Stimulated activated effector memory CD8-positive, alpha-beta T cell treated with anti-CD3 and anti-CD28 coated beads, Interleukin-12 subunit alpha, Interleukin-12 subunit beta, amount 100 ng/mL, for 72 hours (primary cell): ENCODE results near the gene UBE2D2.
"Not testable (repeated sequence)": the region's sequence is repeated elsewhere in the genome, so short reads cannot be mapped to it uniquely, and the experiment has no call there.

Experiments
- ATAC-seq: fragments of 150-1000 bp; cut with Tn5 transposase; 2 replicates; pipeline ENCODE4 v1.10.0; 2021
- DNase-seq, 2 donors: peaks; one replicate each; pipeline ENCODE4 v3.0.0; 2021 to 2022; ENCODE audit warnings: low spot score in 2 of 2
- H3K27ac Mint-ChIP-seq: one replicate; pipeline ENCODE4 v1.8.0; 2022; ENCODE audit warnings: mild to moderate bottlenecking, mixed read lengths
- H3K36me3 Mint-ChIP-seq: one replicate; pipeline ENCODE4 v1.8.0; 2022; ENCODE audit warnings: mild to moderate bottlenecking, mixed read lengths
- H3K4me1 Mint-ChIP-seq: one replicate; pipeline ENCODE4 v1.8.0; 2022; ENCODE audit warnings: mixed read lengths
- H3K4me3 Mint-ChIP-seq: one replicate; pipeline ENCODE4 v1.8.0; 2022; ENCODE audit warnings: mild to moderate bottlenecking, mixed read lengths
- H3K9me3 Mint-ChIP-seq: one replicate; pipeline ENCODE4 v1.8.0; 2022; ENCODE audit warnings: mixed read lengths

UBE2D2 gene

GRCh38 chr5:139560752-139561654 is at the start of gene UBE2D2:
Gene UBE2D2 (plus strand): TSS chr5:139561339. CDS start chr5:139561792, 453 bp downstream.
- H3K4me1 Mint-ChIP-seq, result peaks cover 25% of the 10 kb centered on the region
- H3K9me3 Mint-ChIP-seq, result no peaks in the 10 kb centered on the region
- peaks cover 52% of the 10 kb centered on the region for H3K36me3 Mint-ChIP-seq
- H3K4me3 Mint-ChIP-seq, result peak within 1 kb of the TSS; percentile 95
- ATAC-seq, result peak; percentile 97
- DNase-seq, result peak; percentile 97
- peak within 1 kb of the TSS; percentile 98 for H3K27ac Mint-ChIP-seq

GRCh38 chr5:139512786-139513390 is 48.3 kb upstream of the UBE2D2 start:
- no peak for ATAC-seq
- Mint-ChIP-seq H3K36me3 (peaks cover 17% of the 10 kb centered on the region), H3K9me3 (no peaks in the 10 kb centered on the region), H3K4me1 (peaks cover 57% of the 10 kb centered on the region), H3K27ac (peak overlapping the region; percentile 88), H3K4me3 (no peak overlapping the region)
- DNase-seq, result no peak

- not testable (repeated sequence) for H3K4me3 Mint-ChIP-seq, H3K9me3 Mint-ChIP-seq
- H3K36me3 Mint-ChIP-seq, result peaks cover 22% of the 10 kb centered on the region
- H3K4me1 Mint-ChIP-seq, result peaks cover 62% of the 10 kb centered on the region
- peak; percentile 71 for ATAC-seq
- H3K27ac Mint-ChIP-seq, result peak overlapping the region; percentile 70
- peak; percentile 49 to 82 for DNase-seq
Measured at GRCh38 chr5:139513434-139513833, 47.7 kb upstream of the UBE2D2 start.

GRCh38 chr5:139513852-139514485 is 47.2 kb upstream of the UBE2D2 start:
- no peak for DNase-seq
- peak; percentile 3 for ATAC-seq
- peaks cover 67% of the 10 kb centered on the region for H3K4me1 Mint-ChIP-seq
- no peaks in the 10 kb centered on the region for H3K9me3 Mint-ChIP-seq
- peak overlapping the region; percentile 70 for H3K27ac Mint-ChIP-seq
- H3K4me3 Mint-ChIP-seq, result no peak overlapping the region
- peaks cover 22% of the 10 kb centered on the region for H3K36me3 Mint-ChIP-seq

GRCh38 chr5:139514486-139514856 is 46.7 kb upstream of the UBE2D2 start:
- peaks cover 71% of the 10 kb centered on the region for H3K4me1 Mint-ChIP-seq
- no peak overlapping the region for H3K4me3 Mint-ChIP-seq
- H3K9me3 Mint-ChIP-seq, result no peaks in the 10 kb centered on the region
- H3K36me3 Mint-ChIP-seq, result peaks cover 22% of the 10 kb centered on the region
- ATAC-seq (peak; percentile 81), DNase-seq (peak in 1 of 2 donors; percentile 70)
- peak overlapping the region; percentile 70 for H3K27ac Mint-ChIP-seq

- Mint-ChIP-seq H3K27ac (peak overlapping the region; percentile 76), H3K9me3 (no peaks in the 10 kb centered on the region), H3K4me1 (peaks cover 40% of the 10 kb centered on the region)
Measured at GRCh38 chr5:139517683-139518564, 43.2 kb upstream of the UBE2D2 start.

GRCh38 chr5:139523635-139524445 is 37.3 kb upstream of the UBE2D2 start:
- H3K4me1 Mint-ChIP-seq, result peaks cover 5% of the 10 kb centered on the region
- no peak overlapping the region for H3K4me3 Mint-ChIP-seq
- peak; percentile 36 for ATAC-seq
- H3K36me3 Mint-ChIP-seq, result no peaks in the 10 kb centered on the region
- no peak for DNase-seq
- no peaks in the 10 kb centered on the region for H3K9me3 Mint-ChIP-seq
- H3K27ac Mint-ChIP-seq, result no peak overlapping the region

More at GRCh38 chr5:139517683-139518564, 43.2 kb upstream of the UBE2D2 start:
- DNase-seq, result peak; percentile 96 to 98
- Mint-ChIP-seq H3K36me3 (peaks cover 11% of the 10 kb centered on the region), H3K4me3 (peak overlapping the region; percentile 77)
- peak; percentile 90 for ATAC-seq

- DNase-seq, result no peak
- Mint-ChIP-seq H3K4me1 (no peaks in the 10 kb centered on the region), H3K4me3 (no peak overlapping the region), H3K27ac (no peak overlapping the region), H3K9me3 (no peaks in the 10 kb centered on the region), H3K36me3 (no peaks in the 10 kb centered on the region)
- no peak for ATAC-seq
Measured at GRCh38 chr5:139524446-139524845, 36.7 kb upstream of the UBE2D2 start.

GRCh38 chr5:139524940-139525585 is 36.1 kb upstream of the UBE2D2 start:
- no peak overlapping the region for H3K27ac Mint-ChIP-seq
- H3K9me3 Mint-ChIP-seq, result no peaks in the 10 kb centered on the region
- no peak overlapping the region for H3K4me3 Mint-ChIP-seq
- H3K36me3 Mint-ChIP-seq, result no peaks in the 10 kb centered on the region
- no peaks in the 10 kb centered on the region for H3K4me1 Mint-ChIP-seq
- ATAC-seq (peak; percentile 24), DNase-seq (no peak)

- not testable (repeated sequence) for H3K4me1 Mint-ChIP-seq, H3K36me3 Mint-ChIP-seq, H3K4me3 Mint-ChIP-seq, H3K9me3 Mint-ChIP-seq, ATAC-seq, DNase-seq, H3K27ac Mint-ChIP-seq
Measured at GRCh38 chr5:139525586-139526308, 35.4 kb upstream of the UBE2D2 start.

- not testable (repeated sequence) for ATAC-seq, DNase-seq, H3K9me3 Mint-ChIP-seq, H3K36me3 Mint-ChIP-seq, H3K27ac Mint-ChIP-seq, H3K4me1 Mint-ChIP-seq, H3K4me3 Mint-ChIP-seq
Measured at GRCh38 chr5:139526309-139527089, 34.6 kb upstream of the UBE2D2 start.

GRCh38 chr5:139527090-139527470 is 34.1 kb upstream of the UBE2D2 start:
- DNase-seq, H3K4me1 Mint-ChIP-seq, H3K9me3 Mint-ChIP-seq, H3K4me3 Mint-ChIP-seq, H3K36me3 Mint-ChIP-seq, ATAC-seq, H3K27ac Mint-ChIP-seq: not testable (repeated sequence)
